ENCODE data around the gene ZNF248.

GRCh38 chr10:37839243-37839642 is 18.2 kb downstream of the ZNF248 start:
- TF ChIP-seq POLR2A (IDR thresholded peaks at IDR 0.05) (no peak), CTCF (IDR thresholded peaks at IDR 0.05) (no peak)

Data from tibial nerve (tissue), 3 donors.